ENCODE results near the gene SCLT1.

DNA sequence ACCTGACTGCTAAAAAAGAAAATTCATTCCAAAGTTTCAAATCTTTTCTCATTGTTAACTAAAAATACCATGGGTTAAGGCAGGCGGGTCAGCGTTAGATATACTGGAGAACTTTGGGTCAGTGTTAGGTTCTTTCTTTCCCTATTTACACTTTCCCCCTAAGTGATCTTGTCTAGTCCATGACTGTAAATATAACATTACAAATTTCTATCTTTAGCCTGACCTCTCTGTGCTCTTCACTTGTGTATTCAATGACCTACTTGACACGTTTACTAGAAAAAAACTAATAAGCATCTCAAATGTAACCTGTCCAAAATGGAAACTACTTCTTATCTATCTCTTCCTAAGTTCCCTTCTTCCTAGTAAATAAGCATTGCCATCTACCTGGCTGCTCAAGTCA is 188.5 kb downstream of the SCLT1 start:
- TF ChIP-seq, protein P1, sequence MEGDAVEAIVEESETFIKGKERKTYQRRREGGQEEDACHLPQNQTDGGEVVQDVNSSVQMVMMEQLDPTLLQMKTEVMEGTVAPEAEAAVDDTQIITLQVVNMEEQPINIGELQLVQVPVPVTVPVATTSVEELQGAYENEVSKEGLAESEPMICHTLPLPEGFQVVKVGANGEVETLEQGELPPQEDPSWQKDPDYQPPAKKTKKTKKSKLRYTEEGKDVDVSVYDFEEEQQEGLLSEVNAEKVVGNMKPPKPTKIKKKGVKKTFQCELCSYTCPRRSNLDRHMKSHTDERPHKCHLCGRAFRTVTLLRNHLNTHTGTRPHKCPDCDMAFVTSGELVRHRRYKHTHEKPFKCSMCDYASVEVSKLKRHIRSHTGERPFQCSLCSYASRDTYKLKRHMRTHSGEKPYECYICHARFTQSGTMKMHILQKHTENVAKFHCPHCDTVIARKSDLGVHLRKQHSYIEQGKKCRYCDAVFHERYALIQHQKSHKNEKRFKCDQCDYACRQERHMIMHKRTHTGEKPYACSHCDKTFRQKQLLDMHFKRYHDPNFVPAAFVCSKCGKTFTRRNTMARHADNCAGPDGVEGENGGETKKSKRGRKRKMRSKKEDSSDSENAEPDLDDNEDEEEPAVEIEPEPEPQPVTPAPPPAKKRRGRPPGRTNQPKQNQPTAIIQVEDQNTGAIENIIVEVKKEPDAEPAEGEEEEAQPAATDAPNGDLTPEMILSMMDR (IDR thresholded peaks at IDR 0.05) = no peak
- no peak for TF ChIP-seq POLR2A (IDR thresholded peaks at IDR 0.05)
